Measurements from ENCODE around the gene CXCL16. TPM values are rescaled to one million over a fixed set of nuclear protein-coding genes. Genes with fewer than 3 reads are reported as not detected.

The CXCL16 gene
- polyA plus RNA-seq, 2 of the 4 experiments (the other 2 are of a cell fraction), result 10.1 to 13.8 TPM

DNA sequence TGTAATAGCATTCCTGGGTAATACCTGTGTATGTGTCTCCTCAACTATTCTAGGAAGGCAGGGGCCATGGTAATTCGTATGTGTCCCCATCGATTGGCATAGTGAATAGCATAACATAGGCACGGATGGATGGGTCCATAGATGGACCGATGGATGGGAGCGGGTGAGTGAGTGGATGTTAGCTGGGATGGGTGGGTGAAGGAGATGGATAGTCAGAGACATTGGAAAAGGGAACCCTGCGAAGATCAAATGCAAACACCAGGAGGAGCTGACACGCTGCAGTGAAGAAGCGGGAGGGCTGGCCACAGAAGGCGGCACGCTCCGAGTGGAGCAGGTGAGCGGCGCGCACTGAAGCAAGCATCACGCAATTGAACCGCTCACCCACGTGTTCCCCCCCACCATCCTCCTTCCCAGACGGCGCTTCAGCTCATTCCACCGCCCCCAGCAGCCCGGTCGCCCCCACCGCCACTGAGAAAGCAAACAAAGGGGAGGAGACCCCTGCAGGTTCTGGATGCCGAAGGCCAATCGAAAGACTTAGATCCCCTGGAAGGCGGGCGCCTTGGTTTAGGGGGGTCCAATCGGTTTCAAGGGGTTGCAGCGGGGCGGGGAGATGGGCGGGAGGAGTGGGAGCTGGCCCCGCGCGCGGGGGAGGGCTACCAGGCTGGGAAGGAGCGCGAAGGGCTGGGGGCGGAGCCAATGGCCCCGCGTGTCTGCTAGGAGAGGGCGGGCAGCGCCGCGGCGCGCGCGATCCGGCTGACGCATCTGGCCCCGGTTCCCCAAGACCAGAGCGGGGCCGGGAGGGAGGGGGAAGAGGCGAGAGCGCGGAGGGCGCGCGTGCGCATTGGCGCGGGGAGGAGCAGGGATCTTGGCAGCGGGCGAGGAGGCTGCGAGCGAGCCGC is 29.7 kb downstream of the CXCL16 start, which contains the start of gene ARRB2 (continued):
- TF ChIP-seq, protein P1, sequence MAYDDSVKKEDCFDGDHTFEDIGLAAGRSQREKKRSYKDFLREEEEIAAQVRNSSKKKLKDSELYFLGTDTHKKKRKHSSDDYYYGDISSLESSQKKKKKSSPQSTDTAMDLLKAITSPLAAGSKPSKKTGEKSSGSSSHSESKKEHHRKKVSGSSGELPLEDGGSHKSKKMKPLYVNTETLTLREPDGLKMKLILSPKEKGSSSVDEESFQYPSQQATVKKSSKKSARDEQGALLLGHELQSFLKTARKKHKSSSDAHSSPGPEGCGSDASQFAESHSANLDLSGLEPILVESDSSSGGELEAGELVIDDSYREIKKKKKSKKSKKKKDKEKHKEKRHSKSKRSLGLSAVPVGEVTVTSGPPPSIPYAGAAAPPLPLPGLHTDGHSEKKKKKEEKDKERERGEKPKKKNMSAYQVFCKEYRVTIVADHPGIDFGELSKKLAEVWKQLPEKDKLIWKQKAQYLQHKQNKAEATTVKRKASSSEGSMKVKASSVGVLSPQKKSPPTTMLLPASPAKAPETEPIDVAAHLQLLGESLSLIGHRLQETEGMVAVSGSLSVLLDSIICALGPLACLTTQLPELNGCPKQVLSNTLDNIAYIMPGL (CRISPR knock-in tag; IDR thresholded peaks at IDR 0.05; ENCODE audit: borderline replicate concordance), result no peak
- TF ChIP-seq POLR2A (IDR thresholded peaks at IDR 0.05; ENCODE audit: low read length) (peak; percentile 74), ZFP36 (IDR thresholded peaks at IDR 0.05; ENCODE audit: borderline replicate concordance, partially characterized antibody) (no peak), SREBF2 (IDR thresholded peaks at IDR 0.05) (no peak), HDAC2 (IDR thresholded peaks at IDR 0.05) (no peak), CEBPB (IDR thresholded peaks at IDR 0.05) (no peak)
- TF ChIP-seq, protein P2, sequence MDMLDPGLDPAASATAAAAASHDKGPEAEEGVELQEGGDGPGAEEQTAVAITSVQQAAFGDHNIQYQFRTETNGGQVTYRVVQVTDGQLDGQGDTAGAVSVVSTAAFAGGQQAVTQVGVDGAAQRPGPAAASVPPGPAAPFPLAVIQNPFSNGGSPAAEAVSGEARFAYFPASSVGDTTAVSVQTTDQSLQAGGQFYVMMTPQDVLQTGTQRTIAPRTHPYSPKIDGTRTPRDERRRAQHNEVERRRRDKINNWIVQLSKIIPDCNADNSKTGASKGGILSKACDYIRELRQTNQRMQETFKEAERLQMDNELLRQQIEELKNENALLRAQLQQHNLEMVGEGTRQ (IDR thresholded peaks at IDR 0.05), result peak; percentile 70
- TF ChIP-seq, protein P3, sequence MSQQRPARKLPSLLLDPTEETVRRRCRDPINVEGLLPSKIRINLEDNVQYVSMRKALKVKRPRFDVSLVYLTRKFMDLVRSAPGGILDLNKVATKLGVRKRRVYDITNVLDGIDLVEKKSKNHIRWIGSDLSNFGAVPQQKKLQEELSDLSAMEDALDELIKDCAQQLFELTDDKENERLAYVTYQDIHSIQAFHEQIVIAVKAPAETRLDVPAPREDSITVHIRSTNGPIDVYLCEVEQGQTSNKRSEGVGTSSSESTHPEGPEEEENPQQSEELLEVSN (IDR thresholded peaks at IDR 0.05; ENCODE audit: borderline replicate concordance, low read depth), result peak; percentile 4
- TF ChIP-seq, protein P4, sequence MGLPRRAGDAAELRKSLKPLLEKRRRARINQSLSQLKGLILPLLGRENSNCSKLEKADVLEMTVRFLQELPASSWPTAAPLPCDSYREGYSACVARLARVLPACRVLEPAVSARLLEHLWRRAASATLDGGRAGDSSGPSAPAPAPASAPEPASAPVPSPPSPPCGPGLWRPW (IDR thresholded peaks at IDR 0.05), result no peak

DNA sequence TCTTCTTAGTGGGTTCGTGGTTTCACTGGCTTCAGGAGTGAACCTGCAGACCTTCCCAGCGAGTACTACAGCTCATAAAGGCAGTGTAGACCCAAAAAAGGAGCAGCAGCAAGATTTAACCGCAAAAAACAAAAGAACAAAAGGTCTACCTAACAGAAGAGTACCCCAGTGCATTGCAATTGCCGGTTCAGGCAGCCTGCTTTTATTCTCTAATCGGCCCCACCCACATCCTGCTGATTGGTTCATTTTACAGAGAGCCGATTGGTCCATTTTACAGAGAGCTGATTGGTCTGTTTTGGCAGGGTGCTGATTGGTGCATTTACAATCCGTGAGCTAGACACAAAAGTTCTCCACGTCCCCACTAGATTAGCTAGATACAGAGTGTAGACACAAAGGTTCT is 31.3 kb downstream of the CXCL16 start:
- no peak overlapping the region for H3K4me2 ChIP-seq
- ChIA-PET POLR2A (interaction anchor here (2.3 kb wide), 1 partner anchor 232 kb away, joined by 7 read pairs; the partner anchor contains the start of genes RNF167 and SLC25A11), CTCF (interaction anchor here (0.8 to 9.1 kb wide), 10 partner anchors 7 to 194 kb away, joined by 3 to 108 read pairs (median 34); partner anchors contain the start of genes CHRNE, GLTPD2, MED11 and VMO1)
- ATAC-seq (no peak), FAIRE-seq (no peak), DNase-seq (ENCODE audit: low read depth in 1 of 2, low spot score in 1 of 2) (peak in 1 of 2 experiments; percentile 60)
- H3K4me1 ChIP-seq, result peaks cover 29% of the 10 kb centered on the region
- H3K4me3 ChIP-seq, result no peak overlapping the region
- H3K27ac ChIP-seq, result no peak overlapping the region
- no peaks in the 10 kb centered on the region for H3K9me3 ChIP-seq
- 77% methylated on average over 8 of the region's 8 CpGs for WGBS (ENCODE audit: missing lambda C conversion rate)
- peak; percentile 47 for TF ChIP-seq MAFK (IDR thresholded peaks at IDR 0.05; ENCODE audit: partially characterized antibody)
- no peak for TF ChIP-seq JUN (IDR thresholded peaks at IDR 0.05)

DNA sequence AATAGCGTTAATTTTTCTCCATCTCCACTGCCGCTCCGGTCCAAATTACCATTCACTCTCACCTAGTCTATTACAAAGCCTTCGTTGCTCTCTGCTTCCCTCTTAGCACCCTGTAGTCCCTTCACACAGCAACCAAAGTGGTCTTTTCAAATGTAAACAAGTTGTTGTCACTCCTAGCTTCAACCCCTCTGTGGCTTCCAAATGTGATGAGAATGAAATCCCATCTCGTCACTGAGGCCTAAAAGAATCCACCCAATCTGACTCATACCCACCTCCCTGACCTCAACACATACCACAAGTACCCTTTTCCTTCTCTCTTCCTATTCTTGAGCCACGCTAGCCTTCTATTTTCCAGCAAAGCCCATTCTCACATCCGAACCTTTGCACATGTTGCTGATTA is 33.6 kb downstream of the CXCL16 start:
- 88% methylated on average over 7 of the region's 7 CpGs for WGBS (ENCODE audit: missing lambda C conversion rate)
- no peak for FAIRE-seq
- no peak for DNase-seq (ENCODE audit: low read depth in 1 of 2, low spot score in 1 of 2)
- TF ChIP-seq EP300 (IDR thresholded peaks at IDR 0.05) (no peak), MAZ (IDR thresholded peaks at IDR 0.05; ENCODE audit: borderline replicate concordance, low read depth, low read length) (no peak), PHF8 (IDR thresholded peaks at IDR 0.05; ENCODE audit: borderline replicate concordance, low read depth) (no peak), GATA3 (IDR thresholded peaks at IDR 0.05; ENCODE audit: borderline replicate concordance) (no peak), KDM5A (IDR thresholded peaks at IDR 0.05) (no peak), BHLHE40 (IDR thresholded peaks at IDR 0.05; ENCODE audit: low read depth, low read length) (no peak), HOXB5 (CRISPR knock-in tag; IDR thresholded peaks at IDR 0.05) (no peak), NFE2L2 (conservative IDR thresholded peaks at IDR 0.05; ENCODE audit: low read length) (no peak), TFCP2L1 (CRISPR knock-in tag; IDR thresholded peaks at IDR 0.05) (no peak), ZSCAN20 (CRISPR knock-in tag; IDR thresholded peaks at IDR 0.05) (no peak), TP53 (CRISPR knock-in tag; IDR thresholded peaks at IDR 0.05) (no peak), JUNB (IDR thresholded peaks at IDR 0.05) (no peak), FOSB (CRISPR knock-in tag; IDR thresholded peaks at IDR 0.05) (no peak)
- TF ChIP-seq, protein P5, sequence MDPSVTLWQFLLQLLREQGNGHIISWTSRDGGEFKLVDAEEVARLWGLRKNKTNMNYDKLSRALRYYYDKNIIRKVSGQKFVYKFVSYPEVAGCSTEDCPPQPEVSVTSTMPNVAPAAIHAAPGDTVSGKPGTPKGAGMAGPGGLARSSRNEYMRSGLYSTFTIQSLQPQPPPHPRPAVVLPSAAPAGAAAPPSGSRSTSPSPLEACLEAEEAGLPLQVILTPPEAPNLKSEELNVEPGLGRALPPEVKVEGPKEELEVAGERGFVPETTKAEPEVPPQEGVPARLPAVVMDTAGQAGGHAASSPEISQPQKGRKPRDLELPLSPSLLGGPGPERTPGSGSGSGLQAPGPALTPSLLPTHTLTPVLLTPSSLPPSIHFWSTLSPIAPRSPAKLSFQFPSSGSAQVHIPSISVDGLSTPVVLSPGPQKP (IDR thresholded peaks at IDR 0.05; ENCODE audit: low read depth, low read length), result no peak
- TF ChIP-seq, protein P6, sequence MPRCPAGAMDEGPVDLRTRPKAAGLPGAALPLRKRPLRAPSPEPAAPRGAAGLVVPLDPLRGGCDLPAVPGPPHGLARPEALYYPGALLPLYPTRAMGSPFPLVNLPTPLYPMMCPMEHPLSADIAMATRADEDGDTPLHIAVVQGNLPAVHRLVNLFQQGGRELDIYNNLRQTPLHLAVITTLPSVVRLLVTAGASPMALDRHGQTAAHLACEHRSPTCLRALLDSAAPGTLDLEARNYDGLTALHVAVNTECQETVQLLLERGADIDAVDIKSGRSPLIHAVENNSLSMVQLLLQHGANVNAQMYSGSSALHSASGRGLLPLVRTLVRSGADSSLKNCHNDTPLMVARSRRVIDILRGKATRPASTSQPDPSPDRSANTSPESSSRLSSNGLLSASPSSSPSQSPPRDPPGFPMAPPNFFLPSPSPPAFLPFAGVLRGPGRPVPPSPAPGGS (IDR thresholded peaks at IDR 0.05), result no peak
- TF ChIP-seq, protein P7, sequence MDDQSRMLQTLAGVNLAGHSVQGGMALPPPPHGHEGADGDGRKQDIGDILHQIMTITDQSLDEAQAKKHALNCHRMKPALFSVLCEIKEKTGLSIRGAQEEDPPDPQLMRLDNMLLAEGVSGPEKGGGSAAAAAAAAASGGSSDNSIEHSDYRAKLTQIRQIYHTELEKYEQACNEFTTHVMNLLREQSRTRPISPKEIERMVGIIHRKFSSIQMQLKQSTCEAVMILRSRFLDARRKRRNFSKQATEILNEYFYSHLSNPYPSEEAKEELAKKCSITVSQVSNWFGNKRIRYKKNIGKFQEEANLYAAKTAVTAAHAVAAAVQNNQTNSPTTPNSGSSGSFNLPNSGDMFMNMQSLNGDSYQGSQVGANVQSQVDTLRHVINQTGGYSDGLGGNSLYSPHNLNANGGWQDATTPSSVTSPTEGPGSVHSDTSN (IDR thresholded peaks at IDR 0.05), result no peak
- H3K4me1 ChIP-seq, result peaks cover 33% of the 10 kb centered on the region
- POLR2A ChIA-PET, result no interaction called here
- no peak overlapping the region for H3K27ac ChIP-seq
- no peak overlapping the region for H3K4me2 ChIP-seq
- no peaks in the 10 kb centered on the region for H3K9me3 ChIP-seq
- H3K4me3 ChIP-seq, result no peak overlapping the region
- ATAC-seq, result no peak
- CTCF ChIA-PET, result interaction anchor here (0.6 to 6.8 kb wide), 7 partner anchors 13 to 184 kb away, joined by 3 to 69 read pairs (median 4); no protein-coding TSS in a partner anchor
